CD14-positive monocyte (primary cell): ENCODE data around the gene ELMO1. TPM values are rescaled to one million over a fixed set of nuclear protein-coding genes. Genes with fewer than 3 reads are reported as not detected.
A peak's percentile ranks its signal among the peaks of the same experiment; 100 is the strongest.

Experiments used
- DNase-seq, 3 donors: peaks; one replicate each; pipeline ENCODE4 v3.0.0-alpha.2; 2011 to 2022
- H2AFZ ChIP-seq: 2 replicates; pipeline ENCODE4 v1.6.0; 2012; ENCODE audit warnings: mild to moderate bottlenecking, low read depth, low read length, inconsistent platforms; ENCODE audit not compliant: insufficient read depth, poor library complexity, severe bottlenecking
- H3K27ac ChIP-seq, 2 donors: 1 replicate in 1 of 2; 2 replicates in 1 of 2; pipeline ENCODE4 v1.5.1; 2012 to 2013; ENCODE audit warnings: low read length in 2 of 2, control low read depth in 1 of 2, inconsistent platforms in 1 of 2, low read depth in 1 of 2, mild to moderate bottlenecking in 1 of 2
- H3K27me3 ChIP-seq, 2 donors: one replicate each; pipeline versions ENCODE4 v1.6.0 to v1.6.1; 2011 to 2013; ENCODE audit warnings: low read length in 2 of 2; ENCODE audit not compliant: control insufficient read depth in 2 of 2, insufficient read depth in 2 of 2
- H3K36me3 ChIP-seq, 2 donors: replicated peaks in 1 of 2; 1 replicate in 1 of 2; 2 replicates in 1 of 2; pipeline versions ENCODE4 v1.5.1 to v1.6.1; 2012 to 2013; ENCODE audit warnings: low read length in 2 of 2, control low read depth in 1 of 2, inconsistent platforms in 1 of 2, mild to moderate bottlenecking in 1 of 2; ENCODE audit not compliant: insufficient read depth in 2 of 2, control insufficient read depth in 1 of 2
- H3K4me1 ChIP-seq, 2 donors: 1 replicate in 1 of 2; 2 replicates in 1 of 2; pipeline versions ENCODE4 v1.5.1 to v1.6.1; 2012 to 2013; ENCODE audit warnings: low read length in 2 of 2, control low read depth in 1 of 2, inconsistent platforms in 1 of 2, mild to moderate bottlenecking in 1 of 2, moderate library complexity in 1 of 2; ENCODE audit not compliant: insufficient read depth in 2 of 2, control insufficient read depth in 1 of 2
- H3K4me2 ChIP-seq: replicated peaks from 2 replicates; pipeline ENCODE3; 2012; ENCODE audit warnings: low read length, moderate library complexity, mild to moderate bottlenecking; ENCODE audit not compliant: poor library complexity, severe bottlenecking; ENCODE audit errors: extremely low read depth
- H3K4me3 ChIP-seq, 3 experiments: fragments of 200-600 bp in 1 of 3; sonication (generic) in 1 of 3; replicated peaks in 1 of 3; 1 replicate in 2 of 3; 2 replicates in 1 of 3; pipeline ENCODE4 v1.5.1; 2011 to 2013; ENCODE audit warnings: low read length in 3 of 3, mild to moderate bottlenecking in 3 of 3, control low read depth in 2 of 3, low read depth in 2 of 3, inconsistent platforms in 1 of 3, moderate library complexity in 1 of 3
- H3K79me2 ChIP-seq: 2 replicates; pipeline ENCODE4 v1.6.0; 2012; ENCODE audit warnings: mild to moderate bottlenecking, control low read depth, inconsistent platforms, low read length, moderate library complexity; ENCODE audit not compliant: insufficient read depth
- H3K9ac ChIP-seq: 2 replicates; pipeline ENCODE4 v1.6.0; 2017; ENCODE audit warnings: low read length, mild to moderate bottlenecking; ENCODE audit not compliant: insufficient read depth, poor library complexity, severe bottlenecking
- H3K9me3 ChIP-seq, 2 donors: replicated peaks in 1 of 2; 1 replicate in 1 of 2; 2 replicates in 1 of 2; pipeline versions ENCODE4 v1.5.1 to v1.6.1; 2012 to 2013; ENCODE audit warnings: low read length in 2 of 2, control low read depth in 1 of 2; ENCODE audit not compliant: control insufficient read depth in 1 of 2, insufficient read depth in 1 of 2
- H4K20me1 ChIP-seq: 2 replicates; pipeline ENCODE4 v1.6.0; 2012; ENCODE audit warnings: mild to moderate bottlenecking, low read length, control low read depth, moderate library complexity; ENCODE audit not compliant: insufficient read depth
- H3K27ac Mint-ChIP-seq, 7 donors: one replicate each; pipeline ENCODE4 v1.8.0; 2020; ENCODE audit warnings: mild to moderate bottlenecking in 7 of 7, mixed read lengths in 7 of 7, moderate library complexity in 6 of 7, inconsistent platforms in 2 of 7
- H3K27me3 Mint-ChIP-seq, 3 donors: one replicate each; pipeline ENCODE4 v1.8.0; 2021 to 2022; ENCODE audit warnings: low read depth in 3 of 3, mild to moderate bottlenecking in 3 of 3, mixed read lengths in 3 of 3, moderate library complexity in 3 of 3, inconsistent platforms in 1 of 3
- H3K36me3 Mint-ChIP-seq, 2 donors: one replicate each; pipeline ENCODE4 v1.8.0; 2020; ENCODE audit warnings: mixed read lengths in 2 of 2, inconsistent platforms in 1 of 2, mild to moderate bottlenecking in 1 of 2
- H3K4me1 Mint-ChIP-seq: one replicate; pipeline ENCODE4 v1.8.0; 2020; ENCODE audit warnings: mild to moderate bottlenecking, mixed read lengths
- H3K4me3 Mint-ChIP-seq, 2 donors: one replicate each; pipeline ENCODE4 v1.8.0; 2020; ENCODE audit warnings: mild to moderate bottlenecking in 2 of 2, mixed read lengths in 2 of 2, moderate library complexity in 1 of 2
- H3K9me3 Mint-ChIP-seq, 7 donors: one replicate each; pipeline ENCODE4 v1.8.0; 2020 to 2022; ENCODE audit warnings: mixed read lengths in 7 of 7, mild to moderate bottlenecking in 6 of 7, moderate library complexity in 6 of 7, inconsistent platforms in 2 of 7
- CTCF ChIP-seq: fragments of 200-600 bp; IDR thresholded peaks from one replicate; pipeline ENCODE4 v1.8.0; 2022; ENCODE audit warnings: antibody characterized with exemption, mild to moderate bottlenecking
- WGBS: methylation state at CpG from one replicate; pipeline ENCODE4 v1.1.5; 2013; ENCODE audit warnings: missing lambda C conversion rate; ENCODE audit not compliant: insufficient coverage; 5-methylcytosine and 5-hydroxymethylcytosine counted together
- intact Hi-C, 2 donors: fragments of 100-400 bp; cut with micrococcal nuclease; formaldehyde crosslinking; loops; one replicate each; pipeline versions ENCODE4 v1.15.0 to v1.15.1; 2023
- polyA plus RNA-seq, 3 donors: library from polyadenylated mRNA; depleted of rRNA in 1 of 3; unstranded in 2 of 3; stranded (reverse) in 1 of 3; fragments of 300-500 nt in 2 of 3; fragments of >200 nt in 1 of 3; fragmentation: Illumina TruSeq in 2 of 3; gene quantifications; 1 replicate in 2 of 3; 2 replicates in 1 of 3; pipeline ENCODE4 v1.2.3, GENCODE V29; 2012 to 2021

ELMO1 gene
- polyA plus RNA-seq, 3 donors, result 46.6 to 50.2 (median 46.7) TPM

DNA sequence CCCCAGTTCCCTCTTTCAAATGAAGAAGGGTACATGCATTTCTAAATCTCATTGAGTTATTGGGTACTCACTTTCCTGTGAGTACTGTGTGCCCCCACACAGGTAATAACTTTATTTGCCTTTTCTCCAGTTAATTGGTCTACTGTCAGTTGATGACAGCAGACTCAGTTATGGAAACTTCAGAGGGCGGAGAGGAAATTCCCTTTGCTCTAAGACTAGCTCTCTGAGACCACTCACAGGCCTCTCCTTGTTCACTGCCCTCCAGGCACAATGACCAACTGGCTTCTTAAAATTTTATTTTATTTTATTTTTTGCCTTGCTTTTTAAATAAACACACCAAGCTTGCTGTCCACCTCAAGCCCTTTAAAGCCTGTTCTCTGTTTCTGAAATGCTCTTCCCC is 488.6 kb downstream of the ELMO1 start:
- H3K4me3 Mint-ChIP-seq, result no peak overlapping the region
- peaks cover 0 to 1% (median 0%) of the 10 kb centered on the region in 3 donors for H3K27me3 Mint-ChIP-seq
- H3K4me1 Mint-ChIP-seq, result peaks cover 4% of the 10 kb centered on the region
- H3K36me3 Mint-ChIP-seq, result peaks cover 6 to 8% of the 10 kb centered on the region in 2 donors
- no peak overlapping the region for H3K4me2 ChIP-seq
- H2AFZ ChIP-seq, result no peak overlapping the region
- no peak overlapping the region for H3K4me3 ChIP-seq
- no peak overlapping the region for H3K27ac Mint-ChIP-seq
- peaks cover 66% of the 10 kb centered on the region for H4K20me1 ChIP-seq
- peaks cover 0 to 2% (median 0%) of the 10 kb centered on the region in 7 donors for H3K9me3 Mint-ChIP-seq
- no peaks in the 10 kb centered on the region for H3K36me3 ChIP-seq
- no peaks in the 10 kb centered on the region for H3K9me3 ChIP-seq
- H3K27me3 ChIP-seq, result no peaks in the 10 kb centered on the region
- WGBS, result no CpG with 5 or more reads among the region's 1 CpG
- DNase-seq, result no peak
- intact Hi-C loops, result loop anchor here in 1 of 2 donors (10.0 kb wide), 1 partner anchor 225 kb away; no protein-coding TSS in a partner anchor
- H3K27ac ChIP-seq, result no peak overlapping the region
- peaks cover 4 to 11% of the 10 kb centered on the region in 2 donors for H3K4me1 ChIP-seq
- no peak for TF ChIP-seq CTCF
- H3K9ac ChIP-seq, result no peak overlapping the region
- no peaks in the 10 kb centered on the region for H3K79me2 ChIP-seq

- H3K9me3 ChIP-seq, result no peaks in the 10 kb centered on the region
- H3K4me1 ChIP-seq, result peaks cover 4 to 11% of the 10 kb centered on the region in 2 donors
- H3K27me3 Mint-ChIP-seq, result peaks cover 0 to 1% (median 0%) of the 10 kb centered on the region in 3 donors
- H4K20me1 ChIP-seq, result peaks cover 65% of the 10 kb centered on the region
- intact Hi-C loops, result no loop called here
- no peak for TF ChIP-seq CTCF
- H3K36me3 Mint-ChIP-seq, result peaks cover 8 to 9% of the 10 kb centered on the region in 2 donors
- WGBS, result 69% methylated on average over 3 of the region's 4 CpGs
- no peak overlapping the region for H3K27ac Mint-ChIP-seq
- H3K9me3 Mint-ChIP-seq, result peaks cover 0 to 2% (median 0%) of the 10 kb centered on the region in 7 donors
- no peaks in the 10 kb centered on the region for H3K4me1 Mint-ChIP-seq
- H3K27ac ChIP-seq, result peak overlapping the region in 1 of 2 donors; percentile 15
- DNase-seq, result peak; percentile 41 to 60 (median 50)
- no peaks in the 10 kb centered on the region for H3K79me2 ChIP-seq
- no peak overlapping the region for H3K4me3 ChIP-seq
- no peaks in the 10 kb centered on the region for H3K27me3 ChIP-seq
- H3K9ac ChIP-seq, result no peak overlapping the region
- H2AFZ ChIP-seq, result no peak overlapping the region
- no peak overlapping the region for H3K4me3 Mint-ChIP-seq
- H3K36me3 ChIP-seq, result no peaks in the 10 kb centered on the region
- H3K4me2 ChIP-seq, result no peak overlapping the region
These were observed 490.4 kb downstream of the ELMO1 start for GRCh38 chr7:36958111-36958733.
